Prostate gland (tissue), 2 donors: Measurements from ENCODE around the gene NME4.

Experiments used
- POLR2AphosphoS5 ChIP-seq: sonication (generic); formaldehyde crosslinking; IDR thresholded peaks from one replicate; pipeline ENCODE4 v1.6.1; 2017; ENCODE audit warnings: antibody characterized with exemption
- TF ChIP-seq, protein P1 (sequence below), 4 experiments: fragments of 200-600 bp in 2 of 4; fragments of 450-650 bp in 2 of 4; sonication (generic) in 2 of 4; IDR thresholded peaks; 1 replicate in 3 of 4; 2 replicates in 1 of 4; pipeline ENCODE4 v1.5.1; 2016 to 2019; ENCODE audit warnings: antibody characterized with exemption in 4 of 4, mild to moderate bottlenecking in 2 of 4, moderate library complexity in 2 of 4

DNA sequence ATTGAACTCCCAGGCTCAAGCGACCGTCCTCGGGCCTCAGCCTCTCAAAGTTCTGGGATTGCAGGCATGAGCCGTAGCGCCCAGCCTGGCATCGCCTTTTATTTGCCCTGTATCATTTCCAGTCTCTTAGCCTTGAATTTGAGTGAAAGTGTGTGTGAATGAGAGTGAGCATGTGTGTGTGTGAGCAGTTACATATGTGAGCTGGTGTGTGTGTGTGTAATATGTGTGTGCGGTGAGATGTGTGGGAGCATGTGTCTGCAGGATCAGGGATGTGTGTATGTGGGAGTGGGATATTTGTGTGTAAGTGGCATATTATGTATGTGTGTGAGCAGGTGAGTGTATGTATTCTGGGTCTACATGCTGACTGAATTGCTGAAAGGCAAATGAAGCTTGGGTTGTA is 33.9 kb downstream of the NME4 start:
- TF ChIP-seq, protein P1, sequence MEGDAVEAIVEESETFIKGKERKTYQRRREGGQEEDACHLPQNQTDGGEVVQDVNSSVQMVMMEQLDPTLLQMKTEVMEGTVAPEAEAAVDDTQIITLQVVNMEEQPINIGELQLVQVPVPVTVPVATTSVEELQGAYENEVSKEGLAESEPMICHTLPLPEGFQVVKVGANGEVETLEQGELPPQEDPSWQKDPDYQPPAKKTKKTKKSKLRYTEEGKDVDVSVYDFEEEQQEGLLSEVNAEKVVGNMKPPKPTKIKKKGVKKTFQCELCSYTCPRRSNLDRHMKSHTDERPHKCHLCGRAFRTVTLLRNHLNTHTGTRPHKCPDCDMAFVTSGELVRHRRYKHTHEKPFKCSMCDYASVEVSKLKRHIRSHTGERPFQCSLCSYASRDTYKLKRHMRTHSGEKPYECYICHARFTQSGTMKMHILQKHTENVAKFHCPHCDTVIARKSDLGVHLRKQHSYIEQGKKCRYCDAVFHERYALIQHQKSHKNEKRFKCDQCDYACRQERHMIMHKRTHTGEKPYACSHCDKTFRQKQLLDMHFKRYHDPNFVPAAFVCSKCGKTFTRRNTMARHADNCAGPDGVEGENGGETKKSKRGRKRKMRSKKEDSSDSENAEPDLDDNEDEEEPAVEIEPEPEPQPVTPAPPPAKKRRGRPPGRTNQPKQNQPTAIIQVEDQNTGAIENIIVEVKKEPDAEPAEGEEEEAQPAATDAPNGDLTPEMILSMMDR (IDR thresholded peaks at IDR 0.05), result no peak
- TF ChIP-seq POLR2AphosphoS5, result no peak
